ENCODE results near the gene AATF. TPM values are rescaled to one million over a fixed set of nuclear protein-coding genes. Genes with fewer than 3 reads are reported as not detected.

AATF gene, protein sequence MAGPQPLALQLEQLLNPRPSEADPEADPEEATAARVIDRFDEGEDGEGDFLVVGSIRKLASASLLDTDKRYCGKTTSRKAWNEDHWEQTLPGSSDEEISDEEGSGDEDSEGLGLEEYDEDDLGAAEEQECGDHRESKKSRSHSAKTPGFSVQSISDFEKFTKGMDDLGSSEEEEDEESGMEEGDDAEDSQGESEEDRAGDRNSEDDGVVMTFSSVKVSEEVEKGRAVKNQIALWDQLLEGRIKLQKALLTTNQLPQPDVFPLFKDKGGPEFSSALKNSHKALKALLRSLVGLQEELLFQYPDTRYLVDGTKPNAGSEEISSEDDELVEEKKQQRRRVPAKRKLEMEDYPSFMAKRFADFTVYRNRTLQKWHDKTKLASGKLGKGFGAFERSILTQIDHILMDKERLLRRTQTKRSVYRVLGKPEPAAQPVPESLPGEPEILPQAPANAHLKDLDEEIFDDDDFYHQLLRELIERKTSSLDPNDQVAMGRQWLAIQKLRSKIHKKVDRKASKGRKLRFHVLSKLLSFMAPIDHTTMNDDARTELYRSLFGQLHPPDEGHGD
- 14.0 TPM for total RNA-seq (ENCODE audit: insufficient read depth, low replicate concordance)

DNA sequence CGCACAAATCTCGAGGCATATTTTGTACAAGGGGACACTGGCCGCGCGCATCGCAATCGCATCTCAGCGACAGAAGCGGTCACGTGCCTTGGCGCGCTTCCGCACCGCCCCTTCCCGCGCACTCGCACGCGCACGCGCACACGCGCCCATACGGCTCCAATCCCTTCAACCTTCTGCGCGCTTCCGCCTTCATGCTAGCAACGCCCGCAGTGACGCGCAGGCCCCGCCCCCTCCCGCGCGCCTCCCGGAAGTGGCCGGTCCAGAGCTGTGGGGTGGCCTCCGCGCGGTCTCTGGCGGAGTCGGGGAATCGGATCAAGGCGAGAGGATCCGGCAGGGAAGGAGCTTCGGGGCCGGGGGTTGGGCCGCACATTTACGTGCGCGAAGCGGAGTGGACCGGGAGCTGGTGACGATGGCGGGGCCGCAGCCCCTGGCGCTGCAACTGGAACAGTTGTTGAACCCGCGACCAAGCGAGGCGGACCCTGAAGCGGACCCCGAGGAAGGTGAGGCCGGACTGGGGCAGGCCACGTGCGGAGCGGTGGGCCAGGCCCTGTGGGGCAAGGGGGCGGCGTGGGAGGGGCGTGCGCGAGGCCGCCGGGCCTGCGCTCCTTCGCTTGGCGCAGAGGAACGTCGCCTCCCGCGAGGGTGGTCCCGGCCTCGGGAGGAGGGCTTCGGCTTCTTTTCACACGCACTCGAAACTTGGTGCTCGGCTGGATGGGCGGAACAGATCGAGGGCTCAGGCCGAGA is at the start of gene AATF:
Gene AATF (plus strand): TSS at position 238 of the 744 bp plus-strand sequence. CDS start 172 bp downstream, at position 410.
- DNase-seq (ENCODE audit: low spot score) = peak; percentile 98

DNA sequence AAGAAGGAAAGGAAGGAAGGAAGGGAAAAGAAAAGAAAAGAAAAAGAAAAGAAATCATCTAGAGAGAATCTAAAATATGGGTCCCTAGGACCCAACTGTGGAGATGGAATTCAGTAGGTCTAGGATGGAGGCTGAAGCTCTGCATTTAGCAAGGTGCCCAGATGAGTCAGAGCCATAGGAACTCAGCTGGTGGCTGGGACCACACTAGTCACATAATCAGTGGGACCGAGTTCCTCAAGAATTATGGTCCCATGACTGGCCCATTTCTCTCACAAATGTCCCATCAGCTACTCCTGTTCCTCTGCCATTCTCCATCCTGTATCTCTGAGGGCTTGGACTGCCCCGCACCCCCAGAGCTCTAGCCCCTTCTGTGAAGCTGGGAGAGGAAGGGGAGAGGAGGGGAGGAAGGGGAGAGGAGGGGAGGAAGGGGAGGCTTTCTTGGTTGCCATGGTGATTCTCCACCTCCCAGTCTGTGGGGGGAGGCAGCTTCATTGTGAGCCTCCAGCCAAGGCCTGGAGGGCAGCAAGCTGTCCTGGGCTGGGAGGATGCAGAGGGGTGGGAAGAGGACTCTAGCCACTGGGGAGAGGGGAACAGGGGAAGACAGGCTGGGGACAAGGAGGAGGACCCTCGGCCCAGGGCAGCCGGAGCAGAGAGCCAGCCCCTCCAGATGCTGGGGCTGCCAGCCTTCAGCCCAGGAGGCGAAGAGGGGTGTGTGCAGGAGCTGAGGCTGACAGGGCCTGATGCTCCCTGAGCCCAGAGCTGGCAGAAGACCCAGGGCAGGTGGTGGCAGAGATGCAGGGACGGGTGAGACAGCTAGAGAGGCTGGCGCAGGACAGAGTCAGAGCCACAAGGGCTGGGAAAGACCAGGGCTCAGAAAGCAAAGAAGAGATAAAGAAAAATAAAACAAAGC is 49.2 kb upstream of the AATF start:
- DNase-seq (ENCODE audit: low spot score) = no peak

DNA sequence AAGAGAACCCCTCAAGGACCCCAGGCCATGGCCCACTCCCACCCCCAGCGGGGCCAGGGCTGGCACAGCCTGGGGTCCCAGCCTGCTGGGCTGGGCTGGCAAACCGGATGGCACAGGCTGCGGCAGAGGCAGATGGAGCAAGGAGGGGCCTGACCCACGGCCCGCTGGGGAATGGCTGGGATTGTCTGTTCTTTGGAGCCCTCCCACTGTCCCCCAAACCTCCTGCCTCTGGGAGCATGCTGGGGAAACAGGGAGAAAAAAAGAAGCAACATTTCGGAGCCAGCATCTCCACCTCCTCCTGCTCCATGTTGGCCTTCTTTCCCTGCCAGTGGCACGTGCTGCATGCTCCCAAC is 48.6 kb upstream of the AATF start:
- DNase-seq (ENCODE audit: low spot score) = no peak

DNA sequence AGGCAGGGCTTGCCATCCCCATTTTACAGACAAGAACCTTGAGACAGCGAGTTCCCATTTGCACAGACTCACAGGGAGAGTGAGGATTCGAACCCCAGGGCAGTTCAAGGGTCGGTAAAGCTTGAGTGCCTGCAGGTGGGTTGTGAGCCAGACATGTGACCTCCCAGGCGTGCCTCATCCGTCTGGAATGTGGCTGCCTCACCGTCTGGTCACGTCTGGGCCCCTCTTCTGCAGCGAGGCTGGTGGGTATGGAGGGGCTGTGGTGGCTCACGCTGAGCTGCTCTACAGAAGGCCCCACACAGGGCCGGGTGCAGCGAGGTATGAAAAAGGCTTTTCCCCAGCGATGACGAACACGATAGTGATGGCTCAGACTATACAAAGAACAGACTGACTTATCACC is 47.2 kb upstream of the AATF start:
- peak; percentile 38 for DNase-seq (ENCODE audit: low spot score)

DNA sequence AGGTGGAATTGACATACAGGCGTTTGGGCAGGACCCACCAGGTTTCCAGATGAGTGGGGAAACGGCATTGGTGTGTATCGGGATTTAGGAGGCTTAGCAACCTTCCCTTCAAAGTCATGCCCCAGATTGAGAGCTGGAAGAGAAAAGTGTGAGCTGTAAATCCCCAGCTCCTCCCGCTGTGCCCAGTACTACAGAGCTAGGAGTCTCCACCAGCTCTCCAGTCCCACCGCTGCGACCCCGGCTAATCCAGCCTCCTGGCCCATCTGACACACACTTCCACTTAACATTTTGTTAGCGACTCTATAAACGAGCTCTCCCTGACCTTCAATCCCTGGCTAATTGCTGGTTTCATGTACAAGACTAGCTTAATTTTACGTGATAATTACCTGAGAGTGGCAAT is 41.3 kb upstream of the AATF start:
- no peak for DNase-seq (ENCODE audit: low spot score)

DNA sequence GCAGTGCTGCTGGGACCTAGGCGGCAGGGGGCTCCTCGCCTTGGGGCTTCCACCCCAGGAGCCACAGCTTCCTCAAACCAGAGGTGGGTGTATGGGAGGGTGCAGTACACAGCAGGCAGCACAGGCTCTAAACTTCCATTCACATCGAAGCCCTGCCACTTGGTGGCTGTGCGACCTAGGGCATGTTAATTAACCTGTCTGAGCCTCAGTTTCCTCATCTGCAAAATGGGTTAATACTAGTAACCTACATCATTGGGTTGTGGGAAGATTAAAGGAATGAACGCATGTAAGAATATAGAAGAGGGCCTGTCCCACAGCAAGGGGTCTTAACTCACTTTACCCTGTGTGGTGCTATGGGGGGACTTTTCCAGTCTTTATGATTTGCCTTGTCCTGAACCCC is 38.2 kb upstream of the AATF start:
- no peak for DNase-seq (ENCODE audit: low spot score)

DNA sequence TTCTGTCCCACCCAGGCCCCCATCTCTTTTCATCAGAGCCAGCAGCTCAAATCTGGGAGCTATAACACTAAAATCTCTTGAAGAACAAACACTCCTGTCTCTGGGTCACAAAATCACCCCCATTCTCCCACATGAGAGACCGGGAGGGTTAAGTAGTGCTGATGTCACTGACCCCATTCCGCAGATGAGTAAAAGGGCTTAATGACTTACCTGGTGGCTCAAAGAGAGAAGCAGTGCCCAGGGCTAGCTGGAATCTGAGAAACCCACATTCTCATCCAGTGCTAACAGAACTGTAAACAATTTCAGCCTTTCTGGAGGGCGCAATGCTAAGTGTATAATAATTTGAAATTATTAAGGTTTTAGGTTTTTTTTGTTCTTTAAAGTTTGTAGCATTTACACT is 37.8 kb upstream of the AATF start:
- DNase-seq (ENCODE audit: low spot score) = no peak

DNA sequence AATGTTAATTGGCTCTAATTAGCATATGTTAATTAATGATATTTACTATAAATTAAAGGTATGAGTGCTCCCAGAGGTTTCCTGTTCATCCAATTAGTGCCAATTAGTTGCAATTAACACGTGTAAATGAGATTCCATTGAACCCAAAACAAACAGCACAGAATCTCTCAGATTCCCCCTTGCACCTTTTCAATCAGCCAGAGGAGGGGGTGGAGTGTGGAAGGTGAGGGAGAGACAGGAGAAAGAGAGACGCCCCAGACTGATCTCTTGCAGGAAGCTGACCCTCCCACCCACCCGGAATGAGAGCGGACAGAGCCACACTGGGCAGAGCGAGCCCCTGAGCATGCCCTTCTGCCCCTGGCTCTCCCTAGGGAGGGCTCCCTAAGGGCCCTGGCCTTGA is 35.6 kb upstream of the AATF start:
- no peak for DNase-seq (ENCODE audit: low spot score)

DNA sequence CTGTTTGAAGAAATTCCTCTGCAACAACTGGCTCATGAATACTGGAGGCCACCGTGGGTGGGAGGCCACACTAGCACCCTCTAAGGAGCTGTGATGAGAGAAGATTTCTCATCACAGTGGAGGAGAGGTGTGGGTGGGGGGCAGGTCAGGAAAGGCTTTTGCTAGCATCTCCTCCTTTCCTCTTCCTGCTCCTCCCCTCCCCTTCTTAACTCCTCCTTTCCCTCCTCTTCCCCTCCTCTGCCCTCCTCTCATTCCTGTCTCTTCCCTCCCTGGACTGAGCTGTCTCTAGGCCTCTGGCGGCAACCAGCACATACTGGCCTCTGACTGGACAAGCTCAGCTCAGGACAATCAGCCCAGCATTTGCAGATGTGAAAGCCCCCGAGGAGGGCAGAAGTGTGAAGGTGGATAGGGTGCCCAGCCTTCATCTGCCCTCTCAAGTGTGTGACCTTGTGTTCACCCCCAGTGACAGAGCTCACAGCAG is 30.5 kb upstream of the AATF start:
- peak; percentile 63 for DNase-seq (ENCODE audit: low spot score)

DNA sequence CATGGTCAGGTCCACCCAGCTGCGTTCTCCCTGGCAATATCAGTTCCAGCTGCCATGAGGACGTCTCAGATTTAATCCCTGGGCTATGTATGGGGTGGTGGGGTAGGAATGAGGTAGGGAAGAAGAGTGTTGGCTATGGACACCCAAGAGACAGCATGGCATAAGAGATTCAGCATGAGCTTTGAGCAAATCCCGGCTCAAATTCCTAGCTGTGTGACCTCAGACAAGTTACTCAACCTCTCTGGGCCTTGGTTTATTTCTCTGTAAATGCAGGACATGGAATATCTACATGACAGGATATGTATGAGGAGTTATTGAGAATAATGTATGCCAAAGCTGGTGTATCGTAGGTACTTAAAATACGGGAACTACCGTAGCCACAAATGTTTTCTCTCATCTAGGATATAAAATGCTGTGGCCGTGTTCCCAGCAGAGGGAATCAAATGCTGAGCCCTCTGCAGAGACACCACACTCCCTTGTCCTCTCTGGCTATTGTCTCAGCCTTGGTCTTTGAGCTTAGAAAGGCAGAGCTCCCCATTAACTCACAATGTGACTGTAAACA is 29.3 kb upstream of the AATF start:
- no peak for DNase-seq (ENCODE audit: low spot score)

DNA sequence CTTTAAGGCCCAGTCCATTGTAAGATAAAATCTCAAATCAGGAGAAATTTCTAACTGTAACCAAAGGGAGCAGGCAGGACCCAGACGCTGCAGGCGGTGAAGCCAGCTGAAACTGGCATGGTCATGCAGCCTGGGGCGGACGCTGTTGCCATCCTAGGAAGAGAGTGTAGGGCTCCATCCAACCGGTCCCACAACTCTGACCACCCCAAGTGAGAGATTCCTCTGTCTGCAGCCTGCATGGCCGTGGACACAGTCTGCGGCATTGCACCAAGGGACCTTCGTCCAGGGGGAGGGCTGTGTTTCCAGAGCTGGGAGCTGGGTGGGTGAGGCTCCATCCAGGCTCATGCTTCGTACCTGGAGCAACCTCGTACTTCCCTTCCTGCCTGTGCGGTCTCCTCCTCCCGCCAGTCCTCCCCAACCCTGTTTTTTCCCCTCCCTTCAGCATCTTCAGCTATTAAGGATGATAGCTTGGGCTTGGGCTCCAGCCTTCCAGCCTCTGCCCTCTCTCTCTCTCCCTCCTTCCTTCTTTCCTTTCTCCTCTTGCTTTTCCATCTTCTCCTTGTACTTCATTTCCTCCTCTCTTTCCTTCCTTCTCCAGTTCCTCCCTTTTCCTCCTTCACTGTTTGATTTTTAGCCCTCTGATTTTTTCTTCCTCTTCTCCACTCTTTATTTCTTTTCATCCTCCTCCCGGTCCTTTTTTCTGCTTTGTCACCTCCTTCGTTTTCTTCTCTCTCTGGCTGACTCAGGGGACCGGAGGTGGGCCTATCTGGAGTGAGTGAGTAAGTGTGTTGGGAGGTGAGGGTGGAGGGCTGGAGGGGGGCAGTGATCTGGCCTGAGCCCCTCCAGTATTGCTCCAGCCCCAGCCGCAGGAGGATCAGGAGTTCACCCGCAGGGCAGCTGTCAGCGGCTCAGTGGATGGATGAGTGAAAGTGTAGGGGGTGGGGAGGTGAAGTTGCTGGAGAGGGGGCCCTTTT is 28.4 kb upstream of the AATF start:
- peak; percentile 42 for DNase-seq (ENCODE audit: low spot score)

DNA sequence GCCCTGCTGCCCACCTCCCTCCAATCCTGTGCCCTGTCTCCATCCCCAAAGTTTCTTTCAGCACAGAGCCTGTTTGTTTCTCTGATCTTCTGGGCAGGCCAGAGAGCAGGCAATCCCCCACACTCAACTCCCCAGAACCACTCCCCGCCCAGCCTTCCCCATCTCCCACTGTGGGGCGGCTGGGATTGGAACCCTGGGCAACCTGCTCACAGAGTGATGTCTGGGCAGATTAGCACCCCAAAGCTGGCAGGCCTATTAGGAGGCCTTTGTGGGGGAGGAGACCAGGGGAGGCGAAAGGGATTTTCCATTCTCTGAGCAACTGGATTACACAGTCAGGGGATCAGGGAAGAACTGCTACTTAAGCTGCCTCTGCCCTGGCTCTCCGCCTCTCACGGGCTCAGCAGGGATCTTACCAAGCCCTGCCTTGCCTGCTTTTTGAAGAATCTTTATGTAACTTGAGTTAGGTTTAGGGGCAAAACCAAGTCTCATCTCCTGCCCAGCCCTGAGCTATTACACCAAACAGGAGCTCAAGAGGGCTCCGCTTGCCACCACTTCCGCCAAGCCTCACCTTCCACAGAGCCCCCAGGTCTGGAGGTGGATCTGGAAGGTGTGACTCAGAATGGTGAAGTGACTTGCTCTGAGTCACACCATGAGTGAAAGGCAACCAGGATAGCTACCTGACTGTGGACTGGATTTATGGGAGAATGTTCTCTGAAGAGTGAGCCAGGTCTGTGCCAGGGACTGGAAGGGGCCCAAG is 27.5 kb upstream of the AATF start:
- peak; percentile 85 for DNase-seq (ENCODE audit: low spot score)

DNA sequence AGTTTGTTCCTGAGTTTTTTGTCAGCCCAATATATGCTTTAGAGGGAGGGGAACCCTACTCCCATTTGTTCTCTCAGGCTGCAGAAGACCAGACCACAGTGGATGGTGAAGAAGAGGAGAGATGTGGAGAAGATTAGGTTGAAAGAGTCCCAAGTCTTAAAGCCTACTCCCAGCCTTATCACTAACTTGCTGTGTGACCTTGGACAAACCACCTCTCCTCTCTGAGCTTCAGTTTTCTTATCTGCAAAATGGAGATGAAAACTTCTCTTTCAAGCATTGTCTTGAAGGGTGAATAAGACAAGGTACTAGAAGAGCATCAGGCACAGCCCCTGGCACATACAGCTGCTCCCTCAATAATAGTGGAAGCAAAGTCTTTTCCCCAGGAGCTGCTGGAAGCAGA is 26.6 kb upstream of the AATF start:
- no peak for DNase-seq (ENCODE audit: low spot score)

DNA sequence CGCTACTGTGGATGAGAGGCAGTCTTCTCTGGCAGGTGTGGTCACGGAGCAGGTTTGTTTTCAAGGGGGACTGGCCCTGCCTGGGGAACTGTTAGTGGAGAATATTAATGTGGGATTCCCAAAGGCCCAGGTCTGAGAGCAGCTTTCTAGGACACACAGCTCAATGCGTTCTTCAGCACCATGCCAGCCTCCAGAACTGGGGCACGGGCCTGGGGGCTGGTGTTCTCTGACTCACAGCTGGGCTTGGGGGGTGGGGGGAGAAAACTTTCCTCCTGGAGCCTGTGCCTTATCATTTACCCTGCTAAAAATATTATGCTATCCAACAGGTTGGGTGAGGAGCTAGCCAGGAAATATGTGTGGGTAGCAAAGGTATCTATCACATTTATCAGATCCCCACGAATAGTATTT is 24.9 kb upstream of the AATF start:
- peak; percentile 38 for DNase-seq (ENCODE audit: low spot score)

DNA sequence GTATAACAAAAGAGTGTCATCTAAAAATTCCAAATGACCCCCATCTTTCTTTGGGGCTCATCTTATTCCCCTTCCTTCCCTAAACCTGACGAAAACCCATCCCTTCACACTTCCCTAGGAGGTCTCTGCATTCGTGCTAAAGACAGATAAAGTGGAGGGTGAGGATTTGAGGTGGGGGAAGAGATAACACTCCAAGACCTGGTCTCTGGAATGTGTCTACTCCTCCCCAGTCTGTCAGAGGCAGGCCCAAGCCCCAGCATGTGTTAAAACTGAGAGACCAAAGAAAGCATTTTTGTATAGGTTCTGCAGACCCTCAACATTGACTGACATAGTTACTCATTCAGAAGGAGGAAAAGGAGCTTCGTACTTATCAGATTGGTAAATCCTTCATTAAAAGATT is 22.5 kb upstream of the AATF start:
- no peak for DNase-seq (ENCODE audit: low spot score)

DNA sequence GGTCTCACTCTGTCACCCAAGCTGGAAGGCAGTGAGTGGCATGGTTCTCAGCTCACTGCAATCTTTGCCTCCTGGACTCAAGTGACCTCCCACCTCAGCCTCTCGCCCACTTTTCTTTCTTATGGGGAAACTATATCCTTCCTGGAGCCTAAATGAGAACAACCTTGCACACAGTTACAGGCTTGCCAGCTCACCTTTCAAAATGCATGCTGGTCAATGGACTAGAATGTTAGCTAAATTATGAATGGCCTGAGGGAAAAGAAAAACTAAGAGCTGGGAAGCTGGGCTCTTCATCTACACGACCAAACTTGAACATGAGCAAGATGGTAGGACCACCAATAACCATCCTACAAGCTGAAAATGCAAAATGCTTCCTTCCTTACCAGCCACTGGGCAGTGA is 22.1 kb upstream of the AATF start:
- DNase-seq (ENCODE audit: low spot score) = no peak

DNA sequence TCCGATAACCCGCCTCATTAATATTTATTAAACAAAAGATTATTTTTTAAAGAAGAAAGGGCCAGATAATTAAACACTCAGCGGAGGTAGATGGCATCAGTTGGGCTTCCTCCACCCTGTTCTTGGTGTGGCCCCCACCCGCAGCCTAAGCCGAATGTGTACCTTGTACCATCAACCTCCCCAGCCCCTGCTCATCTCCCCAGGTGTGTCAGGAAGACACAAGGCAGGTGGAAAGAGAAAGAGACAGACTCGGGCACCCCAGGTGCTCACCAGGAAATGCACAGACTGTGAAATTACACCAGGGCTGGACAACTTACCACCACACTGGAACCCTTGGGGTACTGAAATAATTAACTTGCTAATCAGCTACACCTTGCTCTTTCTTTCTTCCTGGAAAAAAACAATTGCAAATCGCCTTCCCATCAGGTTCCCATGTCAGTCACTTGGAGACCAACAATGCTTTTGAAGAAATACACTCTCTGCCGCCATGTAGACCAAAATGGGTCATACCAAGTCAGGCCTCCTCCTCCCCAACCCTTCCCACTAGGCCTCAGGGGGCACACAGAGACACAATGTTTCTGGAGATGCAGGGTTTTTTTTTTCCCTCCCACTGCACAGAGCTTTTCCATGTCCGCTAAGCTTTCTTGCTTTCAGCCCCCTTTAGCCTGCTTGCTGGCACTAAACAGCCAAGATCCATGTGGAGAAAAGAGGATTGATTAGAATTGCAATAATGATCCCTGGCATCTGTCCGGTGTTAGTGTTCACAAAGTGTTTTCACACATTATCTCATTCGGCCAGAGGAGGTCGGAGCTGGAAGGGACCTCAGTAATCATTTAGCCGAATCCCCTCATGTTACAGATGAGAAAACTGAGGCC is 20.0 kb upstream of the AATF start:
- DNase-seq (ENCODE audit: low spot score) = no peak

DNA sequence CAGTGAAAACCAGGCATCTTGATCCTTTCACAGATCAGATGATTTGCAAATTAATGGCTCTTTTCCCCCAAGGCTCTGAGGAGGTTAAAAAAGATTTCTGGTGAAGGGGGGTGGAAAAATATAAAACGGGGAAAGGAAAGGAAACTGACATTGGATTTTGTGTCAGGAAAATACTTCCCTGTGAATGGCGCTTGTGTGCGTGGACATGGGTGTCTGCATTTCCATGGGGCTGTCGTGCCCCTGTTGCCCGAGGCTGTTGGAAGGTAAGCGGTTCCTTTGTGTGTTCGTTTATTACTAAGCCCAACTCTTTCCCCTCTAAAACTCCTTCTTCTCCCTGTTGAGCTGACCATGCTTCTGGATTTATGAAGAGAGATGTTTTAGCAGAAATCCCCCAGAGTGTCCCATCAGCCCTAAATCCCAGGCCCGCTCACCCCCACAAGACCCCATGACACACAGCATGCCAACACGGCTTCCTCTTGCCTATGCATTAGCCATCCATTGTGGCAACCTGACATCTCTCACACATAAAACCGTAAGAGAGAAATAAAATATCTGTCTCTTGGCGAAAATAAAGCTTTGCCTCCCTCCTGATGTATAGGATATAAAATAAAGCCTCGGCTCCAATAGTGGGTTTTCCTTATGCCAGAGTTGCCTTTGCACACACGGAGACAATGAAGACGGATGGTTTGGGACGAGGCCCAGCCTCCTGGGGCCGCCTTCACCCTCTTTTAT is 18.7 kb upstream of the AATF start:
- DNase-seq (ENCODE audit: low spot score) = no peak

Data from umbilical cord (tissue), 2 donors.